Natural killer cell (primary cell): ENCODE results near the gene CBFA2T3. TPM values are rescaled to one million over a fixed set of nuclear protein-coding genes. Genes with fewer than 3 reads are reported as not detected.

ENCODE experiments used
- ATAC-seq, 3 donors: fragments of 150-1000 bp in 2 of 3; fragments of 200-7000 bp in 1 of 3; cut with Tn5 transposase; 1 replicate in 1 of 3; 2 replicates in 2 of 3; pipeline ENCODE4 v1.10.0; 2021; ENCODE audit warnings: mild to moderate bottlenecking in 2 of 3, moderate library complexity in 2 of 3
- DNase-seq, 2 donors: peaks; one replicate each; pipeline versions ENCODE4 v3.0.0 to v3.0.0-alpha.2; 2013 to 2021; ENCODE audit warnings: mixed read lengths in 1 of 2
- H3K27ac ChIP-seq: one replicate; pipeline ENCODE4 v1.5.1; 2013; ENCODE audit warnings: mild to moderate bottlenecking, low read length
- H3K27me3 ChIP-seq: one replicate; pipeline ENCODE4 v1.6.1; 2013; ENCODE audit warnings: low read length; ENCODE audit not compliant: control insufficient read depth, insufficient read depth
- H3K36me3 ChIP-seq: one replicate; pipeline ENCODE4 v1.6.1; 2013; ENCODE audit warnings: low read length; ENCODE audit not compliant: control insufficient read depth, insufficient read depth
- H3K4me1 ChIP-seq: one replicate; pipeline ENCODE4 v1.6.1; 2013; ENCODE audit warnings: low read length; ENCODE audit not compliant: control insufficient read depth, insufficient read depth
- H3K4me3 ChIP-seq: one replicate; pipeline ENCODE4 v1.5.1; 2013; ENCODE audit warnings: low read length
- H3K9me3 ChIP-seq: one replicate; pipeline ENCODE4 v1.6.1; 2013; ENCODE audit warnings: low read length; ENCODE audit not compliant: control insufficient read depth, insufficient read depth
- H3K27ac Mint-ChIP-seq, 2 donors: one replicate each; pipeline ENCODE4 v1.8.0; 2022; ENCODE audit warnings: mild to moderate bottlenecking in 2 of 2, mixed read lengths in 2 of 2, moderate library complexity in 1 of 2
- H3K27me3 Mint-ChIP-seq, 2 donors: one replicate each; pipeline ENCODE4 v1.8.0; 2022; ENCODE audit warnings: low read depth in 2 of 2, mixed read lengths in 2 of 2
- H3K36me3 Mint-ChIP-seq: one replicate; pipeline ENCODE4 v1.8.0; 2022; ENCODE audit warnings: mixed read lengths
- H3K4me1 Mint-ChIP-seq, 2 donors: one replicate each; pipeline ENCODE4 v1.8.0; 2022; ENCODE audit warnings: mixed read lengths in 2 of 2
- H3K4me3 Mint-ChIP-seq: one replicate; pipeline ENCODE4 v1.8.0; 2022; ENCODE audit warnings: mild to moderate bottlenecking, moderate library complexity, mixed read lengths
- H3K9me3 Mint-ChIP-seq, 2 donors: one replicate each; pipeline ENCODE4 v1.8.0; 2022; ENCODE audit warnings: mixed read lengths in 2 of 2
- WGBS: methylation state at CpG from one replicate; pipeline ENCODE4 v1.1.7; 2013; ENCODE audit warnings: missing lambda C conversion rate; ENCODE audit not compliant: insufficient coverage; 5-methylcytosine and 5-hydroxymethylcytosine counted together
- intact Hi-C: fragments of 100-400 bp; cut with micrococcal nuclease; formaldehyde crosslinking; loops from one replicate; pipeline ENCODE4 v1.14.2; 2022
- total RNA-seq, 4 donors: library from RNA; stranded (reverse); fragments of 120-200 nt in 1 of 4; gene quantifications; one replicate each; pipeline versions ENCODE4 v1.2.3 to v1.2.4, GENCODE V29; 2013 to 2022
- TF ChIP-seq, protein P1 (sequence below): fragments of 200-600 bp; IDR thresholded peaks from one replicate; pipeline ENCODE4 v1.8.0; 2022; ENCODE audit warnings: antibody characterized with exemption

CBFA2T3 gene
- total RNA-seq, 3 donors from 2014 or later (not counting 1 experiment from before 2014, with no cell fraction given) = 2.5 to 7.8 (median 4.2) TPM

DNA sequence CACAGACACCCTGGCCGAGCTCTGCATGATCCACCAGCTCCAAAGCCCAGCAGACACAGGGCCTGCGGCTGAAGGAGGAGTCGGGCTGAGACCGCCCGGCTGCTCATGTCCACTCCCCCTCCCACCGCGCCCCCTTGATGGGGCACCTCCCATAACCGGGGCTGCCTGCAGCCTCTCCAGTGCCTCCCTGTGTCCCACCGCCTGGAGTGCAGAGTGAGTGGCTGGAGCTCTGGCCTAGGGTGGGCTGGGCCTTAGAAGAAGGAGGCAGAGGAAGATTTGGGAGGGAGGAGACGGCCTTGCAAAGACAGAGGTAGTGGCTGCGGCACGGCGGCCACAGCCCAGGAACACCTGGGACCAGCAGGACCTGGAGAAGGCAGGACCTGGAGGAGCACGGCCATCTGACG is 4.0 kb downstream of the CBFA2T3 start:
- TF ChIP-seq, protein P1, sequence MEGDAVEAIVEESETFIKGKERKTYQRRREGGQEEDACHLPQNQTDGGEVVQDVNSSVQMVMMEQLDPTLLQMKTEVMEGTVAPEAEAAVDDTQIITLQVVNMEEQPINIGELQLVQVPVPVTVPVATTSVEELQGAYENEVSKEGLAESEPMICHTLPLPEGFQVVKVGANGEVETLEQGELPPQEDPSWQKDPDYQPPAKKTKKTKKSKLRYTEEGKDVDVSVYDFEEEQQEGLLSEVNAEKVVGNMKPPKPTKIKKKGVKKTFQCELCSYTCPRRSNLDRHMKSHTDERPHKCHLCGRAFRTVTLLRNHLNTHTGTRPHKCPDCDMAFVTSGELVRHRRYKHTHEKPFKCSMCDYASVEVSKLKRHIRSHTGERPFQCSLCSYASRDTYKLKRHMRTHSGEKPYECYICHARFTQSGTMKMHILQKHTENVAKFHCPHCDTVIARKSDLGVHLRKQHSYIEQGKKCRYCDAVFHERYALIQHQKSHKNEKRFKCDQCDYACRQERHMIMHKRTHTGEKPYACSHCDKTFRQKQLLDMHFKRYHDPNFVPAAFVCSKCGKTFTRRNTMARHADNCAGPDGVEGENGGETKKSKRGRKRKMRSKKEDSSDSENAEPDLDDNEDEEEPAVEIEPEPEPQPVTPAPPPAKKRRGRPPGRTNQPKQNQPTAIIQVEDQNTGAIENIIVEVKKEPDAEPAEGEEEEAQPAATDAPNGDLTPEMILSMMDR = no peak
- H3K4me3 ChIP-seq = no peak overlapping the region
- no peak overlapping the region for H3K27ac ChIP-seq
- peaks cover 0 to 9% of the 10 kb centered on the region in 2 donors for H3K4me1 Mint-ChIP-seq
- H3K36me3 ChIP-seq = no peaks in the 10 kb centered on the region
- no peak overlapping the region for H3K4me3 Mint-ChIP-seq
- DNase-seq = no peak
- no peaks in the 10 kb centered on the region for H3K9me3 Mint-ChIP-seq
- 59% methylated on average over 15 of the region's 15 CpGs for WGBS
- ATAC-seq = no peak
- H3K27ac Mint-ChIP-seq = no peak overlapping the region
- H3K27me3 ChIP-seq = peaks cover 8% of the 10 kb centered on the region
- intact Hi-C loops = no loop called here
- H3K27me3 Mint-ChIP-seq = peaks cover 0 to 25% of the 10 kb centered on the region in 2 donors
- peaks cover 90% of the 10 kb centered on the region for H3K4me1 ChIP-seq
- no peaks in the 10 kb centered on the region for H3K36me3 Mint-ChIP-seq
- no peaks in the 10 kb centered on the region for H3K9me3 ChIP-seq

DNA sequence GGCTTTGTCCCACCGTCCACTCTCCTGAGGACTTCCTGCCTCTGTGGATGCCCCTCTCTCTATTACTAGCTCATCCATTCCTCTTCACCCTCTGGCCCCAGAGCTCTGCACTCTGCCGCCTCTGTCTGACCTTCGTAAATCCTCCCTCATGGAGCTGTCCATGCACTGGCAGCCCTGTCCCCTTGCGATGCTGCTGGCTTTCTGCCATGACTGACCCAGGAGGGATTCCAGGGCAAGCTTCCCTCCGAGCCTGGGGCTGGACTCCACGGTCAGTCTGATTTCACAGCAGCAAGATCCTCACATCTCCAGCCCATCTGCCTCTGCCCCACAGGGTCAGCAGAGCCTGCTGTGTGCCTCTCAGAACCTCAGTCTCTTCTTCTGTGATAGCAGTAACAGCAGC is 4.7 kb downstream of the CBFA2T3 start:
- 79% methylated on average over 6 of the region's 6 CpGs for WGBS
- peaks cover 90% of the 10 kb centered on the region for H3K4me1 ChIP-seq
- no peaks in the 10 kb centered on the region for H3K36me3 Mint-ChIP-seq
- TF ChIP-seq, protein P1 = no peak
- no peak overlapping the region for H3K27ac ChIP-seq
- H3K36me3 ChIP-seq = no peaks in the 10 kb centered on the region
- H3K4me3 ChIP-seq = no peak overlapping the region
- H3K4me3 Mint-ChIP-seq = no peak overlapping the region
- H3K27me3 Mint-ChIP-seq = peaks cover 0 to 26% of the 10 kb centered on the region in 2 donors
- ATAC-seq (no peak), DNase-seq (no peak)
- no peaks in the 10 kb centered on the region for H3K9me3 ChIP-seq
- H3K27ac Mint-ChIP-seq = no peak overlapping the region
- intact Hi-C loops = no loop called here
- H3K27me3 ChIP-seq = peaks cover 2% of the 10 kb centered on the region
- no peaks in the 10 kb centered on the region for H3K9me3 Mint-ChIP-seq
- H3K4me1 Mint-ChIP-seq = peaks cover 5 to 15% of the 10 kb centered on the region in 2 donors

DNA sequence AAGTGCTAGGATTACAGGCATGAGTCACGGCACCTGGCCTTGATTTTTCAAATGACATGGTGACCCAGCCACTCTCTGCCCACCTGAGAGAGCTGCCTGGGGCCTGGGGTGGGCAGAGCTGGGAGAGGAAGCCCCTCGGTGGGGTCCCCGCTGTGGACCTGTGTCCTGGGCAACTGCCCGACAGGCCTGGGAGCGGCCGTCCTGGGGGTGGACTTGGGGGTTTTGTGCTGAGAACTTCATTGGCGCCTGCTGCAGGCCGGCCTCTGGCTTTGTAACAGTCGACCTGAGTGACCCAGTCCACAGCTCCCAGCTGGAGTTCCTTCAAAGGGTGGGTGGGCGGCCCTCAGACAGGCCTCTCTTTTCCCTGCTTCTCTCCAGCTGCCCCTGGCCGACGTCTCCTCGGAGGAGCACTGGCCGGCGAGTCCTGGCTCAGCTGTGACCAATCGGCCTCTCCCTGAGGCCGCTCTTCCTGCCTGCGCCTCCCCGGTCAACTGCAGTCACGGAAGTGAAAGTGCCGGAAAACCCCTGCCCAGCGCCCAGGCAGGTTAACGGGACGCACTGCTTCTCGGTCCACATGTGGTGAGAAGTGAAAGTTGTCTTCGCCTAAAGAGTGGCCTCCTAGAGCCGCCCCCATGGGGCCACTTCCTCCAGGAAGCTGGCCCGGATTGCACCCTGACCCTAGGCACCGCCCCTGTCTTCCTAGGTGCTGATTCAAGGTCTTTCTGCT is 5.5 kb downstream of the CBFA2T3 start:
- intact Hi-C loops = no loop called here
- H3K27ac Mint-ChIP-seq = no peak overlapping the region
- H3K36me3 Mint-ChIP-seq = no peaks in the 10 kb centered on the region
- no peaks in the 10 kb centered on the region for H3K9me3 Mint-ChIP-seq
- TF ChIP-seq, protein P1 = no peak
- peaks cover 2% of the 10 kb centered on the region for H3K27me3 ChIP-seq
- peaks cover 0 to 24% of the 10 kb centered on the region in 2 donors for H3K27me3 Mint-ChIP-seq
- WGBS = 59% methylated on average over 29 of the region's 29 CpGs
- ATAC-seq (peak in 2 of 3 donors; percentile 22 to 40), DNase-seq (no peak)
- H3K4me3 ChIP-seq = no peak overlapping the region
- peak overlapping the region; percentile 49 for H3K27ac ChIP-seq
- H3K4me1 Mint-ChIP-seq = peaks cover 6 to 13% of the 10 kb centered on the region in 2 donors
- H3K4me1 ChIP-seq = peaks cover 88% of the 10 kb centered on the region
- no peaks in the 10 kb centered on the region for H3K36me3 ChIP-seq
- H3K9me3 ChIP-seq = no peaks in the 10 kb centered on the region
- H3K4me3 Mint-ChIP-seq = no peak overlapping the region
